ENCODE data around the gene TMEM14A.
"Not testable (repeated sequence)": the region's sequence is repeated elsewhere in the genome, so short reads cannot be mapped to it uniquely, and the experiment has no call there.

The TMEM14A gene

GRCh38 chr6:52672412-52673025 lies 1.6 kb downstream of the TMEM14A start:
- Histone ChIP-seq H3K9ac (ENCODE audit: low read depth, low read length) (no peak overlapping the region), H3K9me3 (replicated peaks; ENCODE audit: low read length) (no peaks in the 10 kb centered on the region), H3K4me3 (ENCODE audit: low read length) (no peak overlapping the region), H3K4me2 (ENCODE audit: low read length) (no peak overlapping the region), H3K36me3 (ENCODE audit: insufficient read depth, low read length) (peaks cover 7% of the 10 kb centered on the region), H3K4me1 (ENCODE audit: control insufficient read depth, insufficient read depth, low read length) (peaks cover 17% of the 10 kb centered on the region), H3K27me3 (ENCODE audit: control insufficient read depth, insufficient read depth, low read length) (no peaks in the 10 kb centered on the region)

- Histone ChIP-seq H3K9ac (ENCODE audit: low read depth, low read length) (no peak overlapping the region), H3K27me3 (ENCODE audit: control insufficient read depth, insufficient read depth, low read length) (no peaks in the 10 kb centered on the region), H3K4me1 (ENCODE audit: control insufficient read depth, insufficient read depth, low read length) (peaks cover 17% of the 10 kb centered on the region), H3K36me3 (ENCODE audit: insufficient read depth, low read length) (peaks cover 4% of the 10 kb centered on the region), H3K4me2 (ENCODE audit: low read length) (no peak overlapping the region), H3K4me3 (ENCODE audit: low read length) (no peak overlapping the region), H3K9me3 (replicated peaks; ENCODE audit: low read length) (no peaks in the 10 kb centered on the region)
Measured at GRCh38 chr6:52674666-52675065, 3.8 kb downstream of the TMEM14A start.

DNA sequence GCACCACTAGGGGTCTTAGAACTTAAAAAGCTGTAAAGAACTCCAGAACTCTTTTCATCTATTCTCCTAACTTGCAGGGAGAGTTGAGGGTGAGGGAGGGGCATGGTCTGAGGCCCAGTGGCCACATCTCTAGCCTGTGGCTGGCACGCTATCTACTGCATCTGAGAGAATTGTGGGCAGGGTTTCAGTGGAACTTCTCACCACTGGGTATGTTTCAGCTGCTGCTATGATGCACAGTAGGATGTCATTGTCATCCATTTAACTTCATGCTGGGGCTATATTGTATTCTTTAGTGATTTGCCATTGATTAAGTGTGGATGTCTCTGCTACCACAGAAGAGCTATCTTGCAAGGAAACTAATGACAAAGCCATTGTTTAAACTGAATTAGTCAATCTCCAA lies 4.5 kb downstream of the TMEM14A start:
- no peak overlapping the region for H3K4me3 ChIP-seq (ENCODE audit: low read length)
- no peak overlapping the region for H3K4me2 ChIP-seq (ENCODE audit: low read length)
- H3K36me3 ChIP-seq (ENCODE audit: insufficient read depth, low read length): peaks cover 4% of the 10 kb centered on the region
- no peak overlapping the region for H3K9ac ChIP-seq (ENCODE audit: low read depth, low read length)
- H3K9me3 ChIP-seq (replicated peaks; ENCODE audit: low read length): no peaks in the 10 kb centered on the region
- no peaks in the 10 kb centered on the region for H3K27me3 ChIP-seq (ENCODE audit: control insufficient read depth, insufficient read depth, low read length)
- peaks cover 16% of the 10 kb centered on the region for H3K4me1 ChIP-seq (ENCODE audit: control insufficient read depth, insufficient read depth, low read length)

DNA sequence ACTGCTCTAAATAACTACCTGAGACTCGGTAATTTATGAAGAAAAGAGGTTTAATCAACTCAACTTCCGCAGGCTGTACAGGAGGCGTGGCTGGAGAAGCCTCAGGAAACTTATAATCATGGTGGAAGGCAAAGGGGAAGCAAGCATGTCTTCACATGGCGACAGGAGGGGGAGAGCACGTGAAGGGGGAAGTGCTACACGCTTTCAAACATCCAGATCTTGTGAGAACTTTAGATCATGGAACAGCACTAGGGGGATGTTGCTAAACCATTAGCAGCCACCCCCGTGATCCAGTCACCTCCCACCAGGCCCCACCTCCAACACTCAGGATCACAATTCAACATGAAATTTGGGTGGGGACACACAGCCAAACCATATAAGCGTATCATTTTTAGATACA lies 5.7 kb downstream of the TMEM14A start:
- H3K4me2 ChIP-seq (ENCODE audit: low read length); H3K9ac ChIP-seq (ENCODE audit: low read depth, low read length); H3K27me3 ChIP-seq (ENCODE audit: control insufficient read depth, insufficient read depth, low read length); H3K9me3 ChIP-seq (replicated peaks; ENCODE audit: low read length); H3K4me1 ChIP-seq (ENCODE audit: control insufficient read depth, insufficient read depth, low read length); H3K4me3 ChIP-seq (ENCODE audit: low read length); H3K36me3 ChIP-seq (ENCODE audit: insufficient read depth, low read length): not testable (repeated sequence)

GRCh38 chr6:52681416-52681815 lies 10.5 kb downstream of the TMEM14A start:
- Histone ChIP-seq H3K4me2 (ENCODE audit: low read length) (no peak overlapping the region), H3K27me3 (ENCODE audit: control insufficient read depth, insufficient read depth, low read length) (no peaks in the 10 kb centered on the region), H3K4me3 (ENCODE audit: low read length) (no peak overlapping the region)

DNA sequence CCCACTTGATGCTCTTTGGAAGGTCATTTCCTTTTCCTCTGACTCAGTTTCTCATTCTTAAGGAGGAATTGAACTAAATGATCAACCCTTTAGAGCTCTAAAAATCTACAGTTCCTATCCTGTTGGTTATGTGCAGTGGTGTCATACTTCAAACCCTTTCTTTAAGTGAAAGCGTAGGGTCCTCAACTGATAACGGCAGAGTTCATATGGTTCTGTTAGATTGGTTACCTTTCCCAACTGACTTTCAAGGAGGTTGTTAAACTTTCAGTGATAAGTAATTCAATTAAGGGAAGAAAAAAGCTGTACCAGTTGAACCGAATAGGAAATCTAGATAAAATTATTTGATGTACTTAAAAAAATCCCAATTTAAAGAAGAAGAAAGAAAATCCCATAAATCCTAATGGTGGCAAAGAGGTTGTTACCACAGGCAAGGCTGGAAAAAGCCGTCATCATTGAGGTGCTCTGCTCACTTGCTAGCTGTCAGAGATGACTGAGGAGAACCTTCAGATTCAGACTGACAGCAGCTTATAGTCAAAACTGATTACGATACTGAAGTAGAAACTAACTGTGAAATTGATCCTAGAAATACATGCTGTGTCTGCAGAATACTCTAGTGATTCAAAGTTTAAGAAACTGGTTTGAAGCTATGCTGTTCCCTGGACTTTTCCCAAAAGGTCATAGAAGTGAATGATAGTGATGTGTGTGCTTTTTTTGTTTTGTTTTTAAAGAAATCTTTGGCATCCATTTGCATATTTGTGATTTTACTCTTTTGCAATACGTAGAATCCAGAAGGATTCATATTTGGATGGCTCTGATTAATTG lies 16.2 kb downstream of the TMEM14A start:
- no peak overlapping the region for H3K4me3 ChIP-seq (ENCODE audit: low read length)

More at GRCh38 chr6:52681416-52681815, 10.5 kb downstream of the TMEM14A start:
- H3K4me1 ChIP-seq (ENCODE audit: control insufficient read depth, insufficient read depth, low read length): no peaks in the 10 kb centered on the region
- no peak overlapping the region for H3K9ac ChIP-seq (ENCODE audit: low read depth, low read length)
- peaks cover 11% of the 10 kb centered on the region for H3K36me3 ChIP-seq (ENCODE audit: insufficient read depth, low read length)
- no peaks in the 10 kb centered on the region for H3K9me3 ChIP-seq (replicated peaks; ENCODE audit: low read length)

DNA sequence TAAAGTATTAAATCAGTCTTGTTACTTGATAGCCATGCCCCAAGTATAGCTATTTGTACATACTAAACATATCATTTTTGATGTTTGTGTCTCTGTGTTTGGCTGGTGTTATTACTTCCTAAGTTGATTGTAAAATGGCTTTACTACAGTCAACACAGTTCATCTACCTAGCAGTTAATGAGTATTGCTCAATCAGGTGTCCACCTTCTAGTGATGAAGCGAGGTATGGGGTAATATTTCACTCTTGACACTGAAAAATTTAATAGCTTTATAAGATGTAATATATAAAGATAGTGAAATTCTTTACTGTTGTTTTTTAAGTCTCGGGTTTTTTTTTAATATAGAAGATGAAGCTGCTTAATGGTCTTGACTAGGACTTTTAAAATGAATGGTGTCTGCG lies 18.9 kb downstream of the TMEM14A start:
- no peak overlapping the region for H3K4me3 ChIP-seq (ENCODE audit: low read length)
- no peak overlapping the region for H3K4me2 ChIP-seq (ENCODE audit: low read length)
- no peaks in the 10 kb centered on the region for H3K4me1 ChIP-seq (ENCODE audit: control insufficient read depth, insufficient read depth, low read length)
- H3K9me3 ChIP-seq (replicated peaks; ENCODE audit: low read length): no peaks in the 10 kb centered on the region
- H3K27me3 ChIP-seq (ENCODE audit: control insufficient read depth, insufficient read depth, low read length): no peaks in the 10 kb centered on the region
- peaks cover 2% of the 10 kb centered on the region for H3K36me3 ChIP-seq (ENCODE audit: insufficient read depth, low read length)
- H3K9ac ChIP-seq (ENCODE audit: low read depth, low read length): no peak overlapping the region

More for the DNA sequence above, 16.2 kb downstream of the TMEM14A start:
- no peaks in the 10 kb centered on the region for H3K27me3 ChIP-seq (ENCODE audit: control insufficient read depth, insufficient read depth, low read length)
- no peaks in the 10 kb centered on the region for H3K9me3 ChIP-seq (replicated peaks; ENCODE audit: low read length)
- no peak overlapping the region for H3K9ac ChIP-seq (ENCODE audit: low read depth, low read length)
- no peaks in the 10 kb centered on the region for H3K4me1 ChIP-seq (ENCODE audit: control insufficient read depth, insufficient read depth, low read length)
- peaks cover 9% of the 10 kb centered on the region for H3K36me3 ChIP-seq (ENCODE audit: insufficient read depth, low read length)
- H3K4me2 ChIP-seq (ENCODE audit: low read length): no peak overlapping the region

DNA sequence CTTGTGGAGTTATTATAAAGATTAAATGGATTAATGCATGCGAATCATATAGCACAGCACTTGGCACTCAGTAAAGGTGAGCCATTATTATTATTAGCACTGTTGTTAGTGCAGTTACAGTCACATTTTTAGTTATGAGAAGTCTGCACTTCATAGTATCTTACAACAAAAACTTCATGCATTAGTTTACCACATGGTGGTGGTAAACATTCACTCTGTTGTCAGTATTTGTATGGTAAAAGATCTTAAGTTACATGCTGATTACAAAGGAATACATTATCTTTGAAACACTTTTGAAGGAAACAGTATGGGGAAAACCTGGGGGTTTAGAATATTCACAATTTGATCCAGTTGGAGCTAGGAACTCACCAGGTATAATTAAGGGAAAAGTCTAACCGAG lies 20.8 kb downstream of the TMEM14A start:
- Histone ChIP-seq H3K27me3 (ENCODE audit: control insufficient read depth, insufficient read depth, low read length) (peaks cover 3% of the 10 kb centered on the region), H3K4me3 (ENCODE audit: low read length) (no peak overlapping the region), H3K4me2 (ENCODE audit: low read length) (no peak overlapping the region), H3K36me3 (ENCODE audit: insufficient read depth, low read length) (no peaks in the 10 kb centered on the region), H3K4me1 (ENCODE audit: control insufficient read depth, insufficient read depth, low read length) (no peaks in the 10 kb centered on the region), H3K9me3 (replicated peaks; ENCODE audit: low read length) (no peaks in the 10 kb centered on the region), H3K9ac (ENCODE audit: low read depth, low read length) (no peak overlapping the region)

DNA sequence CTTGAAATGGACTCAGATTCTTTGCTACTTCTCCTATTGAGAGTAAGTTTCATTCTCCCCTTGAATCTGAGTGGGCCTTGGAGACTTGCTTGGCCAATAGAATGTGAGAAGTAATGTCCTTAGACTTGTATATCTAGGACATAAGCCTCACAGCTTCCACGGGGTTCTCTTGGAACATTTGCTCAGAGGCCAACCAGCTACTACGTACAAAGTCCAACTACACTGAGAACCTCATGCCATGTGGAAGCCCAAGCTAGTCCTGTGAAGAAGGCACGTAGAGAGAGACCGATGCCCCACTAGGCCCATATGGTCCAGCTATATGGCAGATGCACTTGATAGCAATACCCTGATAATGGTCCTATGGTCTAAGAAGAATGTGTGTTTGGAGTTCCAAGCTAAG lies 22.9 kb downstream of the TMEM14A start:
- peaks cover 14% of the 10 kb centered on the region for H3K27me3 ChIP-seq (ENCODE audit: control insufficient read depth, insufficient read depth, low read length)
- no peaks in the 10 kb centered on the region for H3K4me1 ChIP-seq (ENCODE audit: control insufficient read depth, insufficient read depth, low read length)
- no peaks in the 10 kb centered on the region for H3K9me3 ChIP-seq (replicated peaks; ENCODE audit: low read length)
- H3K36me3 ChIP-seq (ENCODE audit: insufficient read depth, low read length): no peaks in the 10 kb centered on the region
- H3K9ac ChIP-seq (ENCODE audit: low read depth, low read length): no peak overlapping the region
- H3K4me3 ChIP-seq (ENCODE audit: low read length): no peak overlapping the region
- H3K4me2 ChIP-seq (ENCODE audit: low read length): no peak overlapping the region

DNA sequence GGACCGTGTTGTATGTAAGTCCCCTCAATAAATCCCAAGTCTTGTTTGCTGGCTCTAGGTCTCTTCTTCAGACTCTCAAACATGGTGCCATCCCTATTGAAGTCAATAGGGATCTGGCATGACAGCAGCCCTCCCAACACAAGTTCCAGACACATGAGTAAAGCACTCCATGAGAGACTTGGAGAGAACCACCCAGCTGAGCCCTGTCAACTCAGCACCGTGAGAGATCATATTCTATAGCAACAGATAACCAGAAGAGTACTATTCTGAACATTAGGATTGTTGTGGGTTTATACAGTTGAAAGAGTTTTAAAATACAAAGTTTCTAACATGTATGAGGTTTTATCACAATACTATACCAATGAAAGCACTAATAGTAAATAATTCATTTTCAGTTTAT lies 23.5 kb downstream of the TMEM14A start:
- Histone ChIP-seq H3K4me3 (ENCODE audit: low read length) (no peak overlapping the region), H3K27me3 (ENCODE audit: control insufficient read depth, insufficient read depth, low read length) (peaks cover 15% of the 10 kb centered on the region), H3K9ac (ENCODE audit: low read depth, low read length) (no peak overlapping the region), H3K4me2 (ENCODE audit: low read length) (no peak overlapping the region), H3K9me3 (replicated peaks; ENCODE audit: low read length) (no peaks in the 10 kb centered on the region), H3K36me3 (ENCODE audit: insufficient read depth, low read length) (no peaks in the 10 kb centered on the region), H3K4me1 (ENCODE audit: control insufficient read depth, insufficient read depth, low read length) (no peaks in the 10 kb centered on the region)

GRCh38 chr6:52696418-52696817 lies 25.5 kb downstream of the TMEM14A start:
- Histone ChIP-seq H3K36me3 (ENCODE audit: insufficient read depth, low read length) (no peaks in the 10 kb centered on the region), H3K4me2 (ENCODE audit: low read length) (no peak overlapping the region), H3K27me3 (ENCODE audit: control insufficient read depth, insufficient read depth, low read length) (peaks cover 21% of the 10 kb centered on the region), H3K4me3 (ENCODE audit: low read length) (no peak overlapping the region), H3K4me1 (ENCODE audit: control insufficient read depth, insufficient read depth, low read length) (no peaks in the 10 kb centered on the region), H3K9me3 (replicated peaks; ENCODE audit: low read length) (no peaks in the 10 kb centered on the region), H3K9ac (ENCODE audit: low read depth, low read length) (no peak overlapping the region)

DNA sequence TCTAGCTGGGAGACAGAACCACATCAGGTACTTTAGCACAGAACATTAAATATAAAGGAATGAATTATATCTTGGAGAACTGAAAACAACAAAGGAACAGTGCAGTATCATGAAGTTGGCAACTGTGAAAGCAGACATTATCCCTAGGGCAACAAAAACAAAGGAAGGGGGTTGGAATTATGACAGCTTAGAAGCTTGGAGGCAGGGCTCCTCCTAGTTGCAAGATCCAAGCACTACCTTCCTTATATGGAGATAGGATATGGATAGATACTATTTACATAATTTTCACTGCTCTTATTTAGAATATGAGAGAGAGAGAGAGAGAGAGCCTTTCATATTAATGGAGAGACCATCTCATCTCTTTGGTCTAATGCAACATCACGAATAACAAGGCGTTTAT lies 27.0 kb downstream of the TMEM14A start:
- H3K9me3 ChIP-seq (replicated peaks; ENCODE audit: low read length): no peaks in the 10 kb centered on the region

More for the DNA sequence above, 27.0 kb downstream of the TMEM14A start:
- Histone ChIP-seq H3K9ac (ENCODE audit: low read depth, low read length) (no peak overlapping the region), H3K4me2 (ENCODE audit: low read length) (no peak overlapping the region), H3K4me3 (ENCODE audit: low read length) (no peak overlapping the region), H3K4me1 (ENCODE audit: control insufficient read depth, insufficient read depth, low read length) (no peaks in the 10 kb centered on the region), H3K27me3 (ENCODE audit: control insufficient read depth, insufficient read depth, low read length) (peaks cover 21% of the 10 kb centered on the region), H3K36me3 (ENCODE audit: insufficient read depth, low read length) (no peaks in the 10 kb centered on the region)
